ENCODE results near the gene MRTFA. TPM values are rescaled to one million over a fixed set of nuclear protein-coding genes. Genes with fewer than 3 reads are reported as not detected.

MRTFA gene
- total and polyA plus RNA-seq, 4 donors = 7.5 to 22.0 (median 9.6) TPM

DNA sequence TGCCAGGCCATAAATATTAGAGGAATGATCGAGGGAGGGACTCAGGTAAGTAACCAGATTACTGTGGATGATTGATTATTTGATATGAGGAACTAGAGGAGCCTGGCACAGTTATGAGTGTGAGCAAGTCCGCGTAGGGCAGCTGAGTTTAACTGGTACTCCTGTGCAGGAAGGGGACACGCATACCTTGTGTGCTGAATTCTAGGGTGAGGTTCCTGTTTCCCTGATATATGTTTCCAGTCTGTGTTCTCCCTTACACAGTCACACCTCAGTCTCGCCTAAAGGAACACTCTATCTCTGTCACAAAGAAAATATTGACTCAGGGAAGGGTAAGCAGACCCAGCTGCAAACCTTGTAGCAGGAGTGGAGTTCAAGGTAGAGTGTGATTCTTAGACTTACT is 248.8 kb downstream of the MRTFA start (continued):
- TF ChIP-seq, protein P1, sequence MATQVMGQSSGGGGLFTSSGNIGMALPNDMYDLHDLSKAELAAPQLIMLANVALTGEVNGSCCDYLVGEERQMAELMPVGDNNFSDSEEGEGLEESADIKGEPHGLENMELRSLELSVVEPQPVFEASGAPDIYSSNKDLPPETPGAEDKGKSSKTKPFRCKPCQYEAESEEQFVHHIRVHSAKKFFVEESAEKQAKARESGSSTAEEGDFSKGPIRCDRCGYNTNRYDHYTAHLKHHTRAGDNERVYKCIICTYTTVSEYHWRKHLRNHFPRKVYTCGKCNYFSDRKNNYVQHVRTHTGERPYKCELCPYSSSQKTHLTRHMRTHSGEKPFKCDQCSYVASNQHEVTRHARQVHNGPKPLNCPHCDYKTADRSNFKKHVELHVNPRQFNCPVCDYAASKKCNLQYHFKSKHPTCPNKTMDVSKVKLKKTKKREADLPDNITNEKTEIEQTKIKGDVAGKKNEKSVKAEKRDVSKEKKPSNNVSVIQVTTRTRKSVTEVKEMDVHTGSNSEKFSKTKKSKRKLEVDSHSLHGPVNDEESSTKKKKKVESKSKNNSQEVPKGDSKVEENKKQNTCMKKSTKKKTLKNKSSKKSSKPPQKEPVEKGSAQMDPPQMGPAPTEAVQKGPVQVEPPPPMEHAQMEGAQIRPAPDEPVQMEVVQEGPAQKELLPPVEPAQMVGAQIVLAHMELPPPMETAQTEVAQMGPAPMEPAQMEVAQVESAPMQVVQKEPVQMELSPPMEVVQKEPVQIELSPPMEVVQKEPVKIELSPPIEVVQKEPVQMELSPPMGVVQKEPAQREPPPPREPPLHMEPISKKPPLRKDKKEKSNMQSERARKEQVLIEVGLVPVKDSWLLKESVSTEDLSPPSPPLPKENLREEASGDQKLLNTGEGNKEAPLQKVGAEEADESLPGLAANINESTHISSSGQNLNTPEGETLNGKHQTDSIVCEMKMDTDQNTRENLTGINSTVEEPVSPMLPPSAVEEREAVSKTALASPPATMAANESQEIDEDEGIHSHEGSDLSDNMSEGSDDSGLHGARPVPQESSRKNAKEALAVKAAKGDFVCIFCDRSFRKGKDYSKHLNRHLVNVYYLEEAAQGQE (IDR thresholded peaks at IDR 0.05) = no peak
- TF ChIP-seq SP1 (IDR thresholded peaks at IDR 0.05) (no peak), HNF4A (conservative IDR thresholded peaks at IDR 0.05) (no peak), FOXA1 (IDR thresholded peaks at IDR 0.05) (no peak), RXRA (IDR thresholded peaks at IDR 0.05) (no peak)

DNA sequence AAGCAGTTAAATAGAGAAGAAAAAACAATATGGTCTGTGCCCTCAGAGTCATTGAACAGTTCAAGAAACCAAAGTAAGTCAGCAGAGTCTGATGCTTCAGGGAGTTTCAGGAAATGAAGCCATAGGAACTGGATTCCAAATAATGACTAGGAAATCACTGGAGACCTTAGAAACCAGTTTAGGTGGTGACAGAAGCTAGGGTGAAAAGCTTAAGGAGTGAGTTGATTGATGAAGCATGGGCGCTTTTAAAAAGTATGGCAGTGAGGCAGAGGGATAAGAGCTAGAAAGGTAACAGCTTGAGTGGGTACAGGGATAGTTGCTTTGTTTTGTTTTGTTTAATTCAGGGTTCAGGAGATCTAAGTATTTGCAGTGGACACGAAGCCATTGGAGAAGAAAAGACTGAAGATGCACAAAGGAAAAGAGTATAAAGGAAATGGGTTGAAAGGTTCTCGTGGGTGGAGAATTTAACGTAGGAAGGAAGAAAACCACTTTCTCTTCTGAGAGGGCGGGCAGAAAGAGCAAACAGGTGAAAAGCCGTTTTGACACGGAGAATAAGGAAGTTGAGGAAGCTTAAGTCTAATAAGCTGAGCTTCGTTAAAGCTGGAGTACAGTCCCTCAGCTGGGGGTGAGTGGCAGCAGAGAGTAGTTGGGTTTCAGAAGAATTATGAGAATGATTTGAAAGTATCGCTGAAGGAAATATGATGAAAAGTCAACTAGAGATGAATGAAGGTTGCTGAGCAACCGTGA is 251.3 kb downstream of the MRTFA start:
- DNase-seq (ENCODE audit: low spot score) = no peak
- TF ChIP-seq, protein P2, sequence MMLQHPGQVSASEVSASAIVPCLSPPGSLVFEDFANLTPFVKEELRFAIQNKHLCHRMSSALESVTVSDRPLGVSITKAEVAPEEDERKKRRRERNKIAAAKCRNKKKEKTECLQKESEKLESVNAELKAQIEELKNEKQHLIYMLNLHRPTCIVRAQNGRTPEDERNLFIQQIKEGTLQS (IDR thresholded peaks at IDR 0.05) = no peak
- no peak for TF ChIP-seq HNF4G (IDR thresholded peaks at IDR 0.05)
- TF ChIP-seq RXRA (IDR thresholded peaks at IDR 0.05) = no peak
- no peak for TF ChIP-seq GABPA (IDR thresholded peaks at IDR 0.05 in 1 of 2, conservative IDR thresholded peaks at IDR 0.05 in 1 of 2)
- TF ChIP-seq EGR1 (IDR thresholded peaks at IDR 0.05; ENCODE audit: low read depth in 2 of 2) = no peak
- no peak for TF ChIP-seq FOXA2 (IDR thresholded peaks at IDR 0.05)
- TF ChIP-seq, protein P3, sequence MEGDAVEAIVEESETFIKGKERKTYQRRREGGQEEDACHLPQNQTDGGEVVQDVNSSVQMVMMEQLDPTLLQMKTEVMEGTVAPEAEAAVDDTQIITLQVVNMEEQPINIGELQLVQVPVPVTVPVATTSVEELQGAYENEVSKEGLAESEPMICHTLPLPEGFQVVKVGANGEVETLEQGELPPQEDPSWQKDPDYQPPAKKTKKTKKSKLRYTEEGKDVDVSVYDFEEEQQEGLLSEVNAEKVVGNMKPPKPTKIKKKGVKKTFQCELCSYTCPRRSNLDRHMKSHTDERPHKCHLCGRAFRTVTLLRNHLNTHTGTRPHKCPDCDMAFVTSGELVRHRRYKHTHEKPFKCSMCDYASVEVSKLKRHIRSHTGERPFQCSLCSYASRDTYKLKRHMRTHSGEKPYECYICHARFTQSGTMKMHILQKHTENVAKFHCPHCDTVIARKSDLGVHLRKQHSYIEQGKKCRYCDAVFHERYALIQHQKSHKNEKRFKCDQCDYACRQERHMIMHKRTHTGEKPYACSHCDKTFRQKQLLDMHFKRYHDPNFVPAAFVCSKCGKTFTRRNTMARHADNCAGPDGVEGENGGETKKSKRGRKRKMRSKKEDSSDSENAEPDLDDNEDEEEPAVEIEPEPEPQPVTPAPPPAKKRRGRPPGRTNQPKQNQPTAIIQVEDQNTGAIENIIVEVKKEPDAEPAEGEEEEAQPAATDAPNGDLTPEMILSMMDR (IDR thresholded peaks at IDR 0.05; ENCODE audit: low read depth, low read length, missing input control) = no peak
- TF ChIP-seq, protein P4, sequence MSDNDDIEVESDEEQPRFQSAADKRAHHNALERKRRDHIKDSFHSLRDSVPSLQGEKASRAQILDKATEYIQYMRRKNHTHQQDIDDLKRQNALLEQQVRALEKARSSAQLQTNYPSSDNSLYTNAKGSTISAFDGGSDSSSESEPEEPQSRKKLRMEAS (IDR thresholded peaks at IDR 0.05) = no peak
- Histone ChIP-seq H3K4me1 (ENCODE audit: control insufficient read depth in 4 of 4, insufficient read depth in 4 of 4, low read length in 3 of 4) (no peaks in the 10 kb centered on the region), H3K4me3 (ENCODE audit: low read depth in 1 of 3, low read length in 3 of 3) (no peak overlapping the region), H3K9ac (ENCODE audit: low read depth in 1 of 2, low read length in 2 of 2) (no peak overlapping the region), H3K9me3 (ENCODE audit: control insufficient read depth in 4 of 4, low read length in 3 of 4) (no peaks in the 10 kb centered on the region), H3K27ac (ENCODE audit: low read depth in 1 of 2, low read length in 2 of 2) (no peak overlapping the region), H3K36me3 (ENCODE audit: control insufficient read depth in 4 of 4, insufficient read depth in 3 of 4, low read depth in 1 of 4, low read length in 3 of 4) (no peaks in the 10 kb centered on the region), H3K27me3 (ENCODE audit: control insufficient read depth in 4 of 4, insufficient read depth in 4 of 4, low read length in 3 of 4) (no peaks in the 10 kb centered on the region)
- 72% methylated on average over 10 of the region's 10 CpGs for WGBS

DNA sequence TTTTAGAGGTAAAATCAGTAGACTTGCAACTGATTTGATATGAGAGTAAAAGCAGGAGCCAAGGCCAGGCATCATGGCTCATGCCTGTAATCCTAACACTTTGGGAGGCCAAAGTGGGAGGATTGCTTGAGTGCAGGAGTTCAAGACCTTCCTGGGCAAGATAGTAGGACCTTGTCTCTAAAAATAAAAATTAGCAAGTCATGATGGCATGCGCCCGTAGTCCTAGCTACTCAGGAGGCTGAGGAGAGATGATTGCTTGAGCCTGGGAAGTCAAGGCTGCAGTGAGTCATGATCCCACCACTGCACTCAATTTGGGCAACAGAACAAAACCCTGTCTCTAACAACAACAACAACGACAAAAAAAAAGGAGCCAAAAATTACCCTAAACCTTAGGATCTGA is 252.6 kb downstream of the MRTFA start:
- peaks cover 0 to 2% (median 0%) of the 10 kb centered on the region in 4 donors for H3K36me3 ChIP-seq (ENCODE audit: control insufficient read depth in 4 of 4, insufficient read depth in 3 of 4, low read depth in 1 of 4, low read length in 3 of 4)
- no peak overlapping the region for H3K9ac ChIP-seq (ENCODE audit: low read depth in 1 of 2, low read length in 2 of 2)
- no peak overlapping the region for H3K4me3 ChIP-seq (ENCODE audit: low read depth in 1 of 3, low read length in 3 of 3)
- no peaks in the 10 kb centered on the region for H3K4me1 ChIP-seq (ENCODE audit: control insufficient read depth in 4 of 4, insufficient read depth in 4 of 4, low read length in 3 of 4)
- no peaks in the 10 kb centered on the region for H3K27me3 ChIP-seq (ENCODE audit: control insufficient read depth in 4 of 4, insufficient read depth in 4 of 4, low read length in 3 of 4)
- TF ChIP-seq JUND (IDR thresholded peaks at IDR 0.05) = no peak
- TF ChIP-seq EGR1 (IDR thresholded peaks at IDR 0.05; ENCODE audit: low read depth in 2 of 2) = no peak
- TF ChIP-seq FOXA2 (IDR thresholded peaks at IDR 0.05) = no peak
- TF ChIP-seq, protein P5, sequence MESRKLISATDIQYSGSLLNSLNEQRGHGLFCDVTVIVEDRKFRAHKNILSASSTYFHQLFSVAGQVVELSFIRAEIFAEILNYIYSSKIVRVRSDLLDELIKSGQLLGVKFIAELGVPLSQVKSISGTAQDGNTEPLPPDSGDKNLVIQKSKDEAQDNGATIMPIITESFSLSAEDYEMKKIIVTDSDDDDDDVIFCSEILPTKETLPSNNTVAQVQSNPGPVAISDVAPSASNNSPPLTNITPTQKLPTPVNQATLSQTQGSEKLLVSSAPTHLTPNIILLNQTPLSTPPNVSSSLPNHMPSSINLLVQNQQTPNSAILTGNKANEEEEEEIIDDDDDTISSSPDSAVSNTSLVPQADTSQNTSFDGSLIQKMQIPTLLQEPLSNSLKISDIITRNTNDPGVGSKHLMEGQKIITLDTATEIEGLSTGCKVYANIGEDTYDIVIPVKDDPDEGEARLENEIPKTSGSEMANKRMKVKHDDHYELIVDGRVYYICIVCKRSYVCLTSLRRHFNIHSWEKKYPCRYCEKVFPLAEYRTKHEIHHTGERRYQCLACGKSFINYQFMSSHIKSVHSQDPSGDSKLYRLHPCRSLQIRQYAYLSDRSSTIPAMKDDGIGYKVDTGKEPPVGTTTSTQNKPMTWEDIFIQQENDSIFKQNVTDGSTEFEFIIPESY (IDR thresholded peaks at IDR 0.05) = no peak
- no peaks in the 10 kb centered on the region for H3K9me3 ChIP-seq (ENCODE audit: control insufficient read depth in 4 of 4, low read length in 3 of 4)
- no peak for DNase-seq (ENCODE audit: low spot score)
- H3K27ac ChIP-seq (ENCODE audit: low read depth in 1 of 2, low read length in 2 of 2) = no peak overlapping the region
- WGBS = 92% methylated on average over 3 of the region's 3 CpGs
